Colonic mucosa (tissue), 4 donors: ENCODE measurements around the gene MIEF2. TPM values are rescaled to one million over a fixed set of nuclear protein-coding genes. Genes with fewer than 3 reads are reported as not detected.

Experiments used
- DNase-seq: peaks from one replicate; pipeline ENCODE4 v3.0.0-alpha.2; 2020
- H3K27ac ChIP-seq: fragments of 200-600 bp; one replicate; pipeline ENCODE4 v1.8.0; 2021
- H3K27me3 ChIP-seq: fragments of 200-600 bp; one replicate; pipeline ENCODE4 v1.8.0; 2021
- H3K36me3 ChIP-seq: fragments of 200-600 bp; one replicate; pipeline ENCODE4 v1.8.0; 2021
- H3K4me1 ChIP-seq: fragments of 200-600 bp; one replicate; pipeline ENCODE4 v1.8.0; 2021; ENCODE audit warnings: mild to moderate bottlenecking
- H3K4me3 ChIP-seq: fragments of 200-600 bp; one replicate; pipeline ENCODE4 v1.8.0; 2021
- H3K9ac ChIP-seq, 2 donors: one replicate each; pipeline ENCODE4 v1.7.0; 2013; ENCODE audit warnings: control low read depth in 2 of 2, low read depth in 2 of 2, low read length in 2 of 2
- H3K9me3 ChIP-seq: fragments of 200-600 bp; one replicate; pipeline ENCODE4 v1.8.0; 2021
- intact Hi-C: fragments of 100-400 bp; cut with DNase I; formaldehyde crosslinking; loops from one replicate; pipeline ENCODE4 v1.14.1; 2022
- total RNA-seq, 2 donors: library from RNA; stranded (reverse); fragmentation: NEBNext Ultra II Directional in 1 of 2; extraction: Animal tissue kit (Norgen Biotek cat#: 25700) in 1 of 2; gene quantifications; one replicate each; pipeline ENCODE4 v1.2.1, GENCODE V29; 2021
- TF ChIP-seq, protein P1 (sequence below): fragments of 200-600 bp; IDR thresholded peaks from one replicate; pipeline ENCODE4 v1.8.0; 2022; ENCODE audit warnings: antibody characterized with exemption, mild to moderate bottlenecking
- donor health status: healthy.
- donor health status: DM: no; HTN: no; CAD: no.
- donor health status: DM: no; HTN: no; CAD: no.

MIEF2 gene
- total RNA-seq, 2 donors from 2014 or later = 13.2 to 15.3 TPM

GRCh38 chr17:18257982-18258355 is 2.5 kb upstream of the MIEF2 start:
- Histone ChIP-seq H3K4me1 (peaks cover 19% of the 10 kb centered on the region), H3K27ac (peak overlapping the region; percentile 99), H3K36me3 (peaks cover 22% of the 10 kb centered on the region), H3K4me3 (peak overlapping the region; percentile 100), H3K9ac (peak overlapping the region; percentile 90 to 99), H3K27me3 (no peaks in the 10 kb centered on the region), H3K9me3 (no peaks in the 10 kb centered on the region)
- TF ChIP-seq, protein P1, sequence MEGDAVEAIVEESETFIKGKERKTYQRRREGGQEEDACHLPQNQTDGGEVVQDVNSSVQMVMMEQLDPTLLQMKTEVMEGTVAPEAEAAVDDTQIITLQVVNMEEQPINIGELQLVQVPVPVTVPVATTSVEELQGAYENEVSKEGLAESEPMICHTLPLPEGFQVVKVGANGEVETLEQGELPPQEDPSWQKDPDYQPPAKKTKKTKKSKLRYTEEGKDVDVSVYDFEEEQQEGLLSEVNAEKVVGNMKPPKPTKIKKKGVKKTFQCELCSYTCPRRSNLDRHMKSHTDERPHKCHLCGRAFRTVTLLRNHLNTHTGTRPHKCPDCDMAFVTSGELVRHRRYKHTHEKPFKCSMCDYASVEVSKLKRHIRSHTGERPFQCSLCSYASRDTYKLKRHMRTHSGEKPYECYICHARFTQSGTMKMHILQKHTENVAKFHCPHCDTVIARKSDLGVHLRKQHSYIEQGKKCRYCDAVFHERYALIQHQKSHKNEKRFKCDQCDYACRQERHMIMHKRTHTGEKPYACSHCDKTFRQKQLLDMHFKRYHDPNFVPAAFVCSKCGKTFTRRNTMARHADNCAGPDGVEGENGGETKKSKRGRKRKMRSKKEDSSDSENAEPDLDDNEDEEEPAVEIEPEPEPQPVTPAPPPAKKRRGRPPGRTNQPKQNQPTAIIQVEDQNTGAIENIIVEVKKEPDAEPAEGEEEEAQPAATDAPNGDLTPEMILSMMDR = no peak
- no peak for DNase-seq
- intact Hi-C loops = no loop called here

DNA sequence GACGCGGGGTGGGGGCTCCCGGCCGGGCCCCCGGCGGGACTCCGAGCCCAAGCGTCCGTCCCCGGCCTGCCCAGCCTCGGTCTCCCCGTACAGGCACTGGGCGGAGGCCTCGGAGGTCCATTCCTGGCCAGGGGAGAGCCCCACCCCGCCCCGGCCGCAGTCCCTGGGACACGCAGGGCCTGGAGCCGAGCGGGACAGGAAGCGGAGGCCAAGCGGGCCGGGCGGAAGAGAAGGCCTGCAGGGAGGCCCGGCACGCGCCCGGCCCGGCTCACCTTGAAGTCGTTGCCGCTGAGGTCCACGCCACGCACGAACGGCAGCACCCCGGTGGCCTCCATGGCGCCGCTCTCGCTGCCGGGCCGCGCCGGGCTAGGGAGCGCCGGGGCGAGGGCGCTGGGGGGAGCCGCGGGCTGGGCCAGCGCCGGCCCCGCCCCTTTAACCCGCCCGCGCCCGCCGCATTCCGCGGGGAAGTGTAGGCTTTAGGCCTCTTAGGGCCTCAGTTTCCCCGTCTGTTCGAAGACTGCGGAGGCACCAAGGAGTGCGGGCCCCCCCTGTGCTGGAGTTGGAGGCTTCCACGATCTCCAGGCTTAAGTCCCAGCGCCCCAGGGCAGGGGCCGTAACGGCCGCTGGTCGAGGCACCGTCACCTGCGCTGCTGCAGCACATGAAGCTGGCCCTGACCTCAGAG is 2.0 kb upstream of the MIEF2 start, which contains the start of gene FLII:
TSS of gene FLII (minus strand) at position 383 of the 683 bp plus-strand sequence. CDS start at position 335, 48 bp downstream.
- H3K9ac ChIP-seq = peak within 1 kb of the TSS; percentile 90 to 99
- intact Hi-C loops = no loop called here
- H3K36me3 ChIP-seq = peaks cover 17% of the 10 kb centered on the region
- peak within 1 kb of the TSS; percentile 99 for H3K27ac ChIP-seq
- peak within 1 kb of the TSS; percentile 100 for H3K4me3 ChIP-seq
- no peaks in the 10 kb centered on the region for H3K9me3 ChIP-seq
- H3K27me3 ChIP-seq = no peaks in the 10 kb centered on the region
- TF ChIP-seq, protein P1 = no peak
- peak; percentile 68 for DNase-seq
- H3K4me1 ChIP-seq = peaks cover 19% of the 10 kb centered on the region

DNA sequence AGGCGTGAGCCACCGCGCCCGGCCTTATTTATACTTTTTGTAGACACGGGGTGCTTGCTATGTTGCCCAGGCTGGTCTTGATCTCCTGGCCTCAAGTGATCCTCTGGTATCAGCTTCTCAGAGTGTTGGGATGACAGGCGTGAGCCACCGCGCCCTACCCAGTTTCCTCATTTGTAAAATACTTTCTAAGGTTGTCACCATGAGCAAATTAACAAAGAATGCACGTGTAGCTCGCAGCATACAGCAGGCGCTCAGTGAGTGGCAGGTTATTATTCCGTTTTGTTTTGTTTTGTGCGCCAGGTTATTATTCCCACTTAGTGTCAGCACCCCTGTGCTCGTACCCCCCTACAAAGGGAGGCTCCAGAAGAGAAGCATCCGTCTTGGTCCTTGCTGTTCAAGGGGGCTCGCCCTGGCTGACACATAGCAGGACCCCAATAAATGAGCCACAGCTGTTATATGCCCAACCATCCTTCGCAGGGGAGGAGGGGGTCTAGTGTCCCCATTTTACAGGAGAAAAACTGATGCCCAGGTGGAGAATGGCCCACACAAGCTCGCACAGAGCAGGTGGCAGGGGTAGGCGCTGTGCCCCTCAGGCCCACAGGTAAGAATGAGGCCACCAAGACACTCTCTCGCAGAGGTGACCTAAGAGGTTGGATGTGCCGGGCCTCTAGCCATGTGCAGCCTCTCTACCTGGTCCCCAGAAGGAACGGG is 686 bp upstream of the MIEF2 start:
- peak overlapping the region; percentile 86 for H3K27ac ChIP-seq
- H3K36me3 ChIP-seq = peaks cover 8% of the 10 kb centered on the region
- TF ChIP-seq, protein P1 = no peak
- intact Hi-C loops = no loop called here
- H3K27me3 ChIP-seq = no peaks in the 10 kb centered on the region
- no peaks in the 10 kb centered on the region for H3K9me3 ChIP-seq
- no peak for DNase-seq
- H3K4me1 ChIP-seq = peaks cover 19% of the 10 kb centered on the region
- peak overlapping the region; percentile 76 to 91 for H3K9ac ChIP-seq
- H3K4me3 ChIP-seq = peak overlapping the region; percentile 79

DNA sequence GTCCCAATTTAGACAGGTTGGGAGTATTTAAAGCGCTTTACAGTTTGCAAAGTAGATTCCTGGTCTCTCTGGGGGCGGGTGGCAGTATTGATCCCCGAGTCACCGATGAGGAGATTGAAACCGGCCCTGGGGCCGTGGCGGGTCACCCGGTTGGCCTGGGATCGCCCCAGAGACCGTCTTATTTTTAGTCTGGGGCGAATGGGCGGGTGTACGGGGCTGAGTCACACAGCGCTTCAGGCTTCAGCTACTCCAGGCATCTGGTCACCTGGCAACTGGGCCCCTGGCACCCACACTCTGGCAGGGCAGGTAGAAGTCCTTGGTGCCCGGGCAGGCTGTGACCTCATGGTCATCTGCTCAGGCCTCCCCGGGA is 669 bp downstream of the MIEF2 start:
- Histone ChIP-seq H3K4me1 (peaks cover 19% of the 10 kb centered on the region), H3K36me3 (peaks cover 3% of the 10 kb centered on the region), H3K27ac (peak overlapping the region; percentile 86), H3K9ac (peak overlapping the region; percentile 86 to 91), H3K4me3 (peak overlapping the region; percentile 79), H3K9me3 (no peaks in the 10 kb centered on the region), H3K27me3 (no peaks in the 10 kb centered on the region)
- intact Hi-C loops = no loop called here
- DNase-seq = peak; percentile 65
- TF ChIP-seq, protein P1 = no peak

DNA sequence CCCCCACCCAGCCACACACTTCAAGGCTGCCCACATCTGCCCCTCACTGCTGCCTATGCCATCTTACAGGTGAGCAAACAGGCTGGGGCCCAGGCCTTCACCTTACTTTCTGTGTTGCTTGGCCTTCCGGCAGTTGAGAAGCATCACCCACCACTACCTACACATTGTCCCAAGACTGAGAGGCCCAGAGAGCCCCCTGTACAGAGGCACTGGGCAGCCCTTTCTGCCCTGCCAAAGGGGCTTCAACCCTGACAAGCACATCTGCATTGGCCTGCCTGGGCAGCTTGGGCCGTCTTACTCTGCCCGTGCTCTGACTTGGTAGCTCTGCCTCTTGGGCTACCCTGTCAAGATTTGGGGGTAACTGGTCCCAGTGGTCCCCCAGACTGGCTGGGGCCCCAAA is 1.2 kb downstream of the MIEF2 start:
- H3K9ac ChIP-seq = peak overlapping the region; percentile 86 to 91
- H3K4me3 ChIP-seq = peak overlapping the region; percentile 79
- H3K9me3 ChIP-seq = no peaks in the 10 kb centered on the region
- H3K27me3 ChIP-seq = no peaks in the 10 kb centered on the region
- TF ChIP-seq, protein P1 = no peak
- no peak overlapping the region for H3K27ac ChIP-seq
- peaks cover 18% of the 10 kb centered on the region for H3K4me1 ChIP-seq
- peaks cover 3% of the 10 kb centered on the region for H3K36me3 ChIP-seq
- intact Hi-C loops = no loop called here
- DNase-seq = no peak
